ENCODE data around the gene CEP192. TPM values are rescaled to one million over a fixed set of nuclear protein-coding genes. Genes with fewer than 3 reads are reported as not detected.

CEP192 gene
- total RNA-seq, 2 donors from 2014 or later, result 26.4 to 35.6 TPM

- peaks cover 73% of the 10 kb centered on the region for H3K36me3 Mint-ChIP-seq (ENCODE audit: low read depth)
- no peaks in the 10 kb centered on the region for H3K4me1 ChIP-seq (ENCODE audit: control insufficient read depth, insufficient read depth, low read length)
- no peaks in the 10 kb centered on the region for H3K9me3 ChIP-seq (ENCODE audit: control insufficient read depth, low read length)
- no peak overlapping the region for H3K27ac ChIP-seq (ENCODE audit: low read depth, low read length)
- H3K27me3 ChIP-seq (ENCODE audit: control insufficient read depth, insufficient read depth, low read length, poor library complexity, severe bottlenecking), result no peaks in the 10 kb centered on the region
- no peak for TF ChIP-seq CTCF (conservative IDR thresholded peaks at IDR 0.05)
- H3K4me1 Mint-ChIP-seq, result no peaks in the 10 kb centered on the region
- WGBS, 2 experiments (ENCODE audit: insufficient coverage in 1 of 2, insufficient read length in 1 of 2), result 95 to 100% methylated on average over 5 of the region's 5 CpGs
- no peak overlapping the region for H3K4me3 ChIP-seq (ENCODE audit: low read length)
- no peak overlapping the region for H3K4me3 Mint-ChIP-seq
- H3K27me3 Mint-ChIP-seq (ENCODE audit: insufficient read depth), result no peaks in the 10 kb centered on the region
- H3K9ac ChIP-seq (ENCODE audit: extremely low read depth, low read length, poor library complexity, severe bottlenecking), result no peak overlapping the region
- H3K36me3 ChIP-seq (ENCODE audit: control insufficient read depth, insufficient read depth, low read length), result peaks cover 85% of the 10 kb centered on the region
- no peaks in the 10 kb centered on the region for H3K9me3 Mint-ChIP-seq
- DNase-seq, result no peak
- peak overlapping the region; percentile 8 for H3K27ac Mint-ChIP-seq
Observed at GRCh38 chr18:13032173-13032572, 41.0 kb downstream of the CEP192 start.

GRCh38 chr18:13035249-13035914 is 44.2 kb downstream of the CEP192 start:
- Histone ChIP-seq H3K27ac (ENCODE audit: low read depth, low read length) (no peak overlapping the region), H3K4me1 (ENCODE audit: control insufficient read depth, insufficient read depth, low read length) (no peaks in the 10 kb centered on the region), H3K4me3 (ENCODE audit: low read length) (no peak overlapping the region), H3K36me3 (ENCODE audit: control insufficient read depth, insufficient read depth, low read length) (peaks cover 87% of the 10 kb centered on the region), H3K27me3 (ENCODE audit: control insufficient read depth, insufficient read depth, low read length, poor library complexity, severe bottlenecking) (no peaks in the 10 kb centered on the region), H3K9me3 (ENCODE audit: control insufficient read depth, low read length) (no peaks in the 10 kb centered on the region), H3K9ac (ENCODE audit: extremely low read depth, low read length, poor library complexity, severe bottlenecking) (no peak overlapping the region)
- DNase-seq, result no peak
- Mint-ChIP-seq H3K27ac (no peak overlapping the region), H3K9me3 (no peaks in the 10 kb centered on the region), H3K27me3 (ENCODE audit: insufficient read depth) (no peaks in the 10 kb centered on the region), H3K36me3 (ENCODE audit: low read depth) (peaks cover 76% of the 10 kb centered on the region), H3K4me1 (no peaks in the 10 kb centered on the region), H3K4me3 (no peak overlapping the region)
- WGBS, 2 experiments (ENCODE audit: insufficient coverage in 1 of 2, insufficient read length in 1 of 2), result 96 to 97% methylated on average over 5 to 7 of the region's 7 CpGs
- no peak for TF ChIP-seq CTCF (conservative IDR thresholded peaks at IDR 0.05)

- H3K9me3 ChIP-seq (ENCODE audit: control insufficient read depth, low read length), result peaks cover 3% of the 10 kb centered on the region
- Mint-ChIP-seq H3K36me3 (ENCODE audit: low read depth) (peaks cover 76% of the 10 kb centered on the region), H3K9me3 (no peaks in the 10 kb centered on the region), H3K4me3 (no peak overlapping the region), H3K27me3 (ENCODE audit: insufficient read depth) (no peaks in the 10 kb centered on the region), H3K4me1 (no peaks in the 10 kb centered on the region), H3K27ac (no peak overlapping the region)
- H3K4me3 ChIP-seq (ENCODE audit: low read length), result no peak overlapping the region
- H3K4me1 ChIP-seq (ENCODE audit: control insufficient read depth, insufficient read depth, low read length), result no peaks in the 10 kb centered on the region
- no peak for TF ChIP-seq CTCF (conservative IDR thresholded peaks at IDR 0.05)
- H3K9ac ChIP-seq (ENCODE audit: extremely low read depth, low read length, poor library complexity, severe bottlenecking), result no peak overlapping the region
- H3K27me3 ChIP-seq (ENCODE audit: control insufficient read depth, insufficient read depth, low read length, poor library complexity, severe bottlenecking), result no peaks in the 10 kb centered on the region
- WGBS, 2 experiments (ENCODE audit: insufficient coverage in 1 of 2, insufficient read length in 1 of 2), result 87 to 95% methylated on average over 3 to 7 of the region's 7 CpGs
- H3K27ac ChIP-seq (ENCODE audit: low read depth, low read length), result no peak overlapping the region
- no peak for DNase-seq
- H3K36me3 ChIP-seq (ENCODE audit: control insufficient read depth, insufficient read depth, low read length), result peaks cover 89% of the 10 kb centered on the region
Observed at GRCh38 chr18:13036622-13037320, 45.6 kb downstream of the CEP192 start.

All from endodermal cell (in vitro differentiated cells).